ENCODE data around the gene VANGL2.

The VANGL2 gene

DNA sequence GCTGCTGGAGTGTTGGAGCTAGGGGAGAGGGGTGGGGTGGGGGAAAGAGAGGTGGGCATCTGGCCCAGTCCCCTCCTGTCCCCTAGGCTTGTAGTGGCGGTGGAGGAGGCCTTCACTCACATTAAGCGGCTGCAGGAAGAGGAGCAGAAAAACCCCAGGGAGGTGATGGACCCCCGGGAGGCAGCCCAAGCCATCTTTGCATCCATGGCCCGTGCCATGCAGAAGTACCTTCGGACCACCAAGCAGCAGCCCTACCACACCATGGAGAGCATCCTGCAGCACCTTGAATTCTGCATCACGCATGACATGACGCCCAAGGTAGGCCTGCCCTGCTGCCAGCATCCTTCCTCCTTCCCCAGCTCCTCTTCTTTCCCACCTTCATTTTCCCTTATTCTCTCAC, 23.6 kb downstream of the VANGL2 start:
- TF ChIP-seq, protein P1, sequence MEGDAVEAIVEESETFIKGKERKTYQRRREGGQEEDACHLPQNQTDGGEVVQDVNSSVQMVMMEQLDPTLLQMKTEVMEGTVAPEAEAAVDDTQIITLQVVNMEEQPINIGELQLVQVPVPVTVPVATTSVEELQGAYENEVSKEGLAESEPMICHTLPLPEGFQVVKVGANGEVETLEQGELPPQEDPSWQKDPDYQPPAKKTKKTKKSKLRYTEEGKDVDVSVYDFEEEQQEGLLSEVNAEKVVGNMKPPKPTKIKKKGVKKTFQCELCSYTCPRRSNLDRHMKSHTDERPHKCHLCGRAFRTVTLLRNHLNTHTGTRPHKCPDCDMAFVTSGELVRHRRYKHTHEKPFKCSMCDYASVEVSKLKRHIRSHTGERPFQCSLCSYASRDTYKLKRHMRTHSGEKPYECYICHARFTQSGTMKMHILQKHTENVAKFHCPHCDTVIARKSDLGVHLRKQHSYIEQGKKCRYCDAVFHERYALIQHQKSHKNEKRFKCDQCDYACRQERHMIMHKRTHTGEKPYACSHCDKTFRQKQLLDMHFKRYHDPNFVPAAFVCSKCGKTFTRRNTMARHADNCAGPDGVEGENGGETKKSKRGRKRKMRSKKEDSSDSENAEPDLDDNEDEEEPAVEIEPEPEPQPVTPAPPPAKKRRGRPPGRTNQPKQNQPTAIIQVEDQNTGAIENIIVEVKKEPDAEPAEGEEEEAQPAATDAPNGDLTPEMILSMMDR (conservative IDR thresholded peaks at IDR 0.05; ENCODE audit: control insufficient read depth, insufficient read depth, low read depth, low read length), result no peak
- no peak overlapping the region for H3K4me3 ChIP-seq (ENCODE audit: control insufficient read depth, low read depth, low read length)
- no peak for DNase-seq (ENCODE audit: low read depth)

GRCh38 chr1:160425847-160426246, 25.5 kb downstream of the VANGL2 start:
- H3K4me3 ChIP-seq (ENCODE audit: control insufficient read depth, low read depth, low read length), result no peak overlapping the region
- DNase-seq (ENCODE audit: low read depth), result no peak
- TF ChIP-seq, protein P1 (conservative IDR thresholded peaks at IDR 0.05; ENCODE audit: control insufficient read depth, insufficient read depth, low read depth, low read length), result no peak

DNA sequence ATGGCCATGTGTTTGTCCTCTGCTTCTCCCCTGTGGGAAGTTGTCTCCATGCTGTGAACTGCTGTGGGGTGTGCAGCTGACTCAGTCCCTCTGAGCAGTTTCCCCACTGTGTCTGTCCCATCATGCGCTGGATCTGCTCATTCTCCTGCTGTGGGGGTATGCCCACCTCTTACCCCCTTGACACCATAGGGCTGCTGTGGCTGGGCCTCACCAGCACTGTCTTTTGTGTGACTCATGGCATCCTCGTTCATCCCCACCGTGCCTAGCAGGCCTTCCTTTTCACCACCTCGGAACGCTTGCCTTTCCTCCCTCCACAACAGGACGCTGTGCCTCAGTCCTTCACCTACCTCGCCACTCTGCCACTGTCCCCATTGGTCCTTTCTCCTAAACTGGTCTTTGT, 27.3 kb downstream of the VANGL2 start:
- TF ChIP-seq, protein P1 (conservative IDR thresholded peaks at IDR 0.05; ENCODE audit: control insufficient read depth, insufficient read depth, low read depth, low read length), result no peak
- no peak overlapping the region for H3K4me3 ChIP-seq (ENCODE audit: control insufficient read depth, low read depth, low read length)
- DNase-seq (ENCODE audit: low read depth), result no peak

DNA sequence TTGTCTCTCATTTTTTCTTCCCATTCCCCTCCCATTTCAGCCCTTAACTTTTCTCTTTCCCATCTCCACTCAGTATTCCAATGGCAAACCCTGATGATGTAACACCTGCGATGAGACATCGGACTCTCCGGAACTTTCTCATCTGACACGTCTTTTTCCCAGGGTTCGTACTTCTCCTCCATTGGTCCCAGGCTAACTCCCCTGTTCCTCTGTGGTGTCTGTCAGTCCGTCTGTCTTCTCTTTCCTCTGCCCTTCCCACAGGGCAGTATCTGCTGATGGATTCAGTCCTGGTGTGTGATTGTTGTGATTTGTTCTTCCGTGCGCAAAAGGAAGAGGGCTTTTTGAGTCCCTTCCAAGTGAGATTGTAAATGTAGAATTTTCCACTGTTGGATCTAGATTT, 27.7 kb downstream of the VANGL2 start:
- no peak overlapping the region for H3K4me3 ChIP-seq (ENCODE audit: control insufficient read depth, low read depth, low read length)
- TF ChIP-seq, protein P1 (conservative IDR thresholded peaks at IDR 0.05; ENCODE audit: control insufficient read depth, insufficient read depth, low read depth, low read length), result no peak

GRCh38 chr1:160428655-160429054, 28.3 kb downstream of the VANGL2 start:
- peak; percentile 45 for DNase-seq (ENCODE audit: low read depth)
- H3K4me3 ChIP-seq (ENCODE audit: control insufficient read depth, low read depth, low read length), result no peak overlapping the region
- TF ChIP-seq, protein P1 (conservative IDR thresholded peaks at IDR 0.05; ENCODE audit: control insufficient read depth, insufficient read depth, low read depth, low read length), result peak; percentile 61

More for the DNA sequence above, 27.7 kb downstream of the VANGL2 start:
- no peak for DNase-seq (ENCODE audit: low read depth)

GRCh38 chr1:160429125-160429561, 28.8 kb downstream of the VANGL2 start:
- H3K4me3 ChIP-seq (ENCODE audit: control insufficient read depth, low read depth, low read length), result no peak overlapping the region
- DNase-seq (ENCODE audit: low read depth), result no peak
- TF ChIP-seq, protein P1 (conservative IDR thresholded peaks at IDR 0.05; ENCODE audit: control insufficient read depth, insufficient read depth, low read depth, low read length), result no peak
